ENCODE data around the gene AKR1C3. TPM values are rescaled to one million over a fixed set of nuclear protein-coding genes. Genes with fewer than 3 reads are reported as not detected.
"Not testable (repeated sequence)": the region's sequence is repeated elsewhere in the genome, so short reads cannot be mapped to it uniquely, and the experiment has no call there.

Gene AKR1C3
- total RNA-seq, 1 donor from 2014 or later: 0.50 TPM

- TF ChIP-seq, protein P1, sequence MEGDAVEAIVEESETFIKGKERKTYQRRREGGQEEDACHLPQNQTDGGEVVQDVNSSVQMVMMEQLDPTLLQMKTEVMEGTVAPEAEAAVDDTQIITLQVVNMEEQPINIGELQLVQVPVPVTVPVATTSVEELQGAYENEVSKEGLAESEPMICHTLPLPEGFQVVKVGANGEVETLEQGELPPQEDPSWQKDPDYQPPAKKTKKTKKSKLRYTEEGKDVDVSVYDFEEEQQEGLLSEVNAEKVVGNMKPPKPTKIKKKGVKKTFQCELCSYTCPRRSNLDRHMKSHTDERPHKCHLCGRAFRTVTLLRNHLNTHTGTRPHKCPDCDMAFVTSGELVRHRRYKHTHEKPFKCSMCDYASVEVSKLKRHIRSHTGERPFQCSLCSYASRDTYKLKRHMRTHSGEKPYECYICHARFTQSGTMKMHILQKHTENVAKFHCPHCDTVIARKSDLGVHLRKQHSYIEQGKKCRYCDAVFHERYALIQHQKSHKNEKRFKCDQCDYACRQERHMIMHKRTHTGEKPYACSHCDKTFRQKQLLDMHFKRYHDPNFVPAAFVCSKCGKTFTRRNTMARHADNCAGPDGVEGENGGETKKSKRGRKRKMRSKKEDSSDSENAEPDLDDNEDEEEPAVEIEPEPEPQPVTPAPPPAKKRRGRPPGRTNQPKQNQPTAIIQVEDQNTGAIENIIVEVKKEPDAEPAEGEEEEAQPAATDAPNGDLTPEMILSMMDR (IDR thresholded peaks at IDR 0.05): no peak
- no peaks in the 10 kb centered on the region for H3K9me3 Mint-ChIP-seq (ENCODE audit: low read depth)
- H3K4me1 Mint-ChIP-seq (ENCODE audit: low read depth): no peaks in the 10 kb centered on the region
- H3K4me3 Mint-ChIP-seq (ENCODE audit: unreplicated experiment): no peak overlapping the region
- peaks cover 20% of the 10 kb centered on the region for H3K27me3 Mint-ChIP-seq (ENCODE audit: low read depth)
- no peak overlapping the region for H3K27ac Mint-ChIP-seq (ENCODE audit: unreplicated experiment)
- DNase-seq (ENCODE audit: low spot score): no peak
- H3K36me3 Mint-ChIP-seq (ENCODE audit: low read depth): peaks cover 3% of the 10 kb centered on the region
Observed at GRCh38 chr10:5103481-5103880, 9.3 kb downstream of the AKR1C3 start.

DNA sequence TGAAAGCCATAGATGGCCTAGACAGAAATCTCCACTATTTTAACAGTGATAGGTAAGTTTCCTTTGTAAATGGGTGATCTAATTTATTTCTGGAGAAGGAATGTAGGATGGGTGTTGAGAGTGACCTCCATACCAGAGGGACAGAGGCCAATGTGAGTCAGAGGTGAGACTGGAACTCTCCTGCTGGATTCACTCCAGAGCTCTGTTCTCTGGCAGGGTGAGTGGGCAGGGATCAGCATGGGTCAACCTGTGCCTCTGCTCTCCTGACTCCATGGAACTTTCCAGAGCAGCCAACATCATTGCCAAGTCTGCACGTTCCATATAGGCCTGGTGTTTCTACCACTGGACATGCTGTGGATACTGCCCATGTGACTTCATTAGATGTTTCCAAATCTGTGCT, 11.4 kb downstream of the AKR1C3 start:
- no peak overlapping the region for H3K27ac Mint-ChIP-seq (ENCODE audit: unreplicated experiment)
- peaks cover 9% of the 10 kb centered on the region for H3K9me3 Mint-ChIP-seq (ENCODE audit: low read depth)
- no peaks in the 10 kb centered on the region for H3K36me3 Mint-ChIP-seq (ENCODE audit: low read depth)
- DNase-seq (ENCODE audit: low spot score): no peak
- H3K27me3 Mint-ChIP-seq (ENCODE audit: low read depth): peaks cover 8% of the 10 kb centered on the region
- no peak overlapping the region for H3K4me3 Mint-ChIP-seq (ENCODE audit: unreplicated experiment)
- no peaks in the 10 kb centered on the region for H3K4me1 Mint-ChIP-seq (ENCODE audit: low read depth)
- TF ChIP-seq, protein P1 (IDR thresholded peaks at IDR 0.05): no peak

DNA sequence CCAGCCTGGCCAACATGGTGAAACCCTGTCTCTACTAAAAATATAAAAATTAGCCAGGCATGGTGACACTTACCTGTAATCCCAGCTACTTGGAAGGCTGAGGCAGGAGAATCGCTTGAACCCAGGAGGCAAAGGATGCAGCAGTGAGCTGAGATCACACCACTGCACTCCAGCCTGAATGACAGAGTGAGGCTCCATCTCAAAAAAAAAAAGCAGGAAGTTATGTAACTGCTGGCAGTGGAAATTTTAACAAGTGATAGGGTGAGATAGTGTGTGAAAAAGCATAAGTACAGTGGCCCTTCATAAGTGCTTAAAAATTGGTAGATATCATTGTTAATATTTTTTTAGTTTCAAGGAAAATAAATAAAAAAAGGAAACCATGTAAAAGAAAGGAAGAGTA, 12.3 kb downstream of the AKR1C3 start:
- Mint-ChIP-seq H3K27ac (ENCODE audit: unreplicated experiment) (no peak overlapping the region), H3K9me3 (ENCODE audit: low read depth) (peaks cover 10% of the 10 kb centered on the region), H3K27me3 (ENCODE audit: low read depth) (peaks cover 8% of the 10 kb centered on the region), H3K4me1 (ENCODE audit: low read depth) (no peaks in the 10 kb centered on the region), H3K4me3 (ENCODE audit: unreplicated experiment) (no peak overlapping the region), H3K36me3 (ENCODE audit: low read depth) (no peaks in the 10 kb centered on the region)
- TF ChIP-seq, protein P1 (IDR thresholded peaks at IDR 0.05): no peak
- DNase-seq (ENCODE audit: low spot score): no peak

- TF ChIP-seq, protein P1 (IDR thresholded peaks at IDR 0.05): no peak
- Mint-ChIP-seq H3K9me3 (ENCODE audit: low read depth) (peaks cover 10% of the 10 kb centered on the region), H3K27ac (ENCODE audit: unreplicated experiment) (no peak overlapping the region), H3K4me3 (ENCODE audit: unreplicated experiment) (no peak overlapping the region), H3K4me1 (ENCODE audit: low read depth) (no peaks in the 10 kb centered on the region), H3K36me3 (ENCODE audit: low read depth) (no peaks in the 10 kb centered on the region), H3K27me3 (ENCODE audit: low read depth) (peaks cover 5% of the 10 kb centered on the region)
- DNase-seq (ENCODE audit: low spot score): no peak
Observed at GRCh38 chr10:5107860-5108526, 13.8 kb downstream of the AKR1C3 start.

DNA sequence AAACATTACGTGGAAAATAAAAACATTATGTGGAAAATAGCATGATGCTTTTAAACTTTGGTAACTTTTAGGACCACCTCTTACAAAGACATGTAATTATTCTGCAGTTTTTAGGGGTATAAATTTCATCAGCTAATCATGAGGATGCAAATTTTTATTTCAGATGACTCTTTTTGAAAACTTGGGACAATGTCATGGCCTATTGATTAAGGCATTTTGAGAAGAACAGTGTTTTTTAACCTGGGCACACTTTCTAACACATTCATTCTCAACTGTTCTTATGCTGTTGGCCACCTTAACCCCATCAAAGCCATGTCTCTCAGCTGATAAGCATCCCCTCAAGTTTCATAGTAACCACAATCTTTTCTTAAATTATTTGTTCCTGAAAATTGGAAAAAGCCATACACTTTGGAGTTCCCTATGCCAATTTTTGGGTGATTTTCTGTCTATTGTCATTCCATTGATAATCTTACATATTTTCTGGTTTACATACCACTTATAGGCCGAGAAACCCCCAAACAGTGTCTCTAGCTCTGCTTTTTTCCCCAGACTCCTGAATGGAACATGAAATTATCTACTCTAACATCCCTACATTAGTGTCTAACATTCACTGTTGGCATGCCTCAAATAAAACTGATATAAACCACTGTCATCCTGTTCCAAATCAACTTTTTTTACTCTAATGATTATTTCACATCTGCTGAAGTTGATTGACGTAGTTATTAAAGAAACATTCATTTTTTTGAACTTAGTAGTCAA, 14.6 kb downstream of the AKR1C3 start:
- Mint-ChIP-seq H3K36me3 (ENCODE audit: low read depth) (no peaks in the 10 kb centered on the region), H3K4me1 (ENCODE audit: low read depth) (no peaks in the 10 kb centered on the region), H3K27ac (ENCODE audit: unreplicated experiment) (no peak overlapping the region), H3K27me3 (ENCODE audit: low read depth) (no peaks in the 10 kb centered on the region), H3K4me3 (ENCODE audit: unreplicated experiment) (no peak overlapping the region), H3K9me3 (ENCODE audit: low read depth) (peaks cover 12% of the 10 kb centered on the region)
- TF ChIP-seq, protein P1 (IDR thresholded peaks at IDR 0.05): no peak
- no peak for DNase-seq (ENCODE audit: low spot score)

DNA sequence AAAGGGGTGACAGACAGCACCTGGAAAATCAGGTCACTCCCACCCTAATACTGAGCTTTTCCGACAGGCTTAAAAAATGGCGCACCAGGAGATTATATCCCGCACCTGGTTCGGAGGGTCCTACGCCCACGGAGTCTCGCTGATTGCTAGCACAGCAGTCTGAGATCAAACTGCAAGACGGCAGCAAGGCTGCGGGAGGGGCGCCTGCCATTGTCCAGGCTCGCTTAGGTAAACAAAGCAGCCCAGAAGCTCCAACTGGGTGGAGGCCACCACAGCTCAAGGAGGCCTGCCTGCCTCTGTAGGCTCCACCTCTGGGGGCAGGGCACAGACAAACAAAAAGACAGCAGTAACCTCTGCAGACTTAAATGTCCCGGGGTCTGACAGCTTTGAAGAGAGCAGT, 15.6 kb downstream of the AKR1C3 start:
- H3K9me3 Mint-ChIP-seq (ENCODE audit: low read depth): peaks cover 12% of the 10 kb centered on the region
- not testable (repeated sequence) for H3K4me3 Mint-ChIP-seq (ENCODE audit: unreplicated experiment); H3K27ac Mint-ChIP-seq (ENCODE audit: unreplicated experiment); H3K36me3 Mint-ChIP-seq (ENCODE audit: low read depth); DNase-seq (ENCODE audit: low spot score); H3K27me3 Mint-ChIP-seq (ENCODE audit: low read depth); H3K4me1 Mint-ChIP-seq (ENCODE audit: low read depth)

Data from chondrocyte (in vitro differentiated cells).